GM19468 (cell line): Measurements from ENCODE around the gene GDI1.

Experiments
- ATAC-seq: cut with Tn5 transposase; IDR thresholded peaks from one replicate; pipeline ENCODE4 v1.9.1; 2021; ENCODE audit warnings: mild to moderate bottlenecking, moderate library complexity, moderate number of reproducible peaks; ENCODE audit not compliant: unreplicated experiment; ENCODE audit errors: extremely low read depth

Gene GDI1

GRCh38 chrX:154477891-154478477 is 41.0 kb downstream of the GDI1 start:
- ATAC-seq, result no peak

- peak; percentile 56 for ATAC-seq
These were observed 42.0 kb downstream of the GDI1 start, which contains the start of gene LAGE3 for GRCh38 chrX:154478728-154479622. LAGE3 (minus strand) TSS chrX:154479281; CDS start chrX:154478915, 366 bp downstream.

GRCh38 chrX:154481195-154481594 is 44.2 kb downstream of the GDI1 start:
- ATAC-seq, result no peak

GRCh38 chrX:154481911-154482601 is 45.1 kb downstream of the GDI1 start:
- no peak for ATAC-seq

GRCh38 chrX:154482786-154483185 is 45.8 kb downstream of the GDI1 start:
- ATAC-seq, result no peak

- no peak for ATAC-seq
These were observed 46.4 kb downstream of the GDI1 start for GRCh38 chrX:154483325-154483724.

GRCh38 chrX:154484255-154485149 is 47.5 kb downstream of the GDI1 start:
- ATAC-seq, result no peak

- no peak for ATAC-seq
These were observed 48.4 kb downstream of the GDI1 start for GRCh38 chrX:154485150-154486051.

- no peak for ATAC-seq
These were observed 49.1 kb downstream of the GDI1 start for GRCh38 chrX:154486052-154486395.

- no peak for ATAC-seq
These were observed 49.6 kb downstream of the GDI1 start, which contains the start of gene UBL4A for GRCh38 chrX:154486396-154487207. UBL4A (minus strand) TSS chrX:154486615; CDS start chrX:154486584, 31 bp downstream.

GRCh38 chrX:154487518-154488290 is 50.8 kb downstream of the GDI1 start:
- no peak for ATAC-seq

GRCh38 chrX:154488336-154489075 is 51.6 kb downstream of the GDI1 start:
- ATAC-seq, result no peak

- no peak for ATAC-seq
These were observed 52.2 kb downstream of the GDI1 start for GRCh38 chrX:154489182-154489581.

- peak; percentile 11 for ATAC-seq
These were observed 53.1 kb downstream of the GDI1 start for GRCh38 chrX:154490021-154490413.

GRCh38 chrX:154490414-154491083 is 53.6 kb downstream of the GDI1 start, which contains the start of gene SLC10A3:
SLC10A3 (minus strand) TSS chrX:154490629; CDS start chrX:154488940, 1,689 bp downstream.
- peak; percentile 59 for ATAC-seq
